Neural crest cell (in vitro differentiated cells): ENCODE results near the gene DACH1. TPM values are rescaled to one million over a fixed set of nuclear protein-coding genes. Genes with fewer than 3 reads are reported as not detected.

Experiments used
- DNase-seq: peaks from one replicate; pipeline ENCODE4 v3.0.0; 2021; ENCODE audit warnings: low read depth, mixed read lengths, low spot score
- H3K27ac Mint-ChIP-seq: one replicate; pipeline ENCODE4 v1.8.0; 2021; ENCODE audit warnings: mild to moderate bottlenecking, mixed read lengths; ENCODE audit not compliant: unreplicated experiment
- H3K27me3 Mint-ChIP-seq: 2 replicates; pipeline ENCODE4 v1.8.0; 2021; ENCODE audit warnings: low read depth, mild to moderate bottlenecking, mixed read lengths
- H3K36me3 Mint-ChIP-seq: 2 replicates; pipeline ENCODE4 v1.8.0; 2021; ENCODE audit warnings: low read depth, mild to moderate bottlenecking, mixed read lengths
- H3K4me1 Mint-ChIP-seq: 2 replicates; pipeline ENCODE4 v1.8.0; 2021; ENCODE audit warnings: mixed read lengths
- H3K4me3 Mint-ChIP-seq: one replicate; pipeline ENCODE4 v1.8.0; 2021; ENCODE audit warnings: mild to moderate bottlenecking, mixed read lengths
- H3K9me3 Mint-ChIP-seq: 2 replicates; pipeline ENCODE4 v1.8.0; 2021; ENCODE audit warnings: mixed read lengths
- CTCF ChIP-seq: fragments of 200-600 bp; sonication (generic); conservative IDR thresholded peaks from 2 replicates; pipeline ENCODE4 v1.5.0; 2021; ENCODE audit warnings: antibody characterized with exemption, mild to moderate bottlenecking
- total RNA-seq: library from RNA; stranded (reverse); gene quantifications from 2 replicates; pipeline ENCODE4 v1.2.1, GENCODE V29; 2021

The DACH1 gene
- total RNA-seq, 1 donor from 2014 or later: 23.7 TPM

- H3K9me3 Mint-ChIP-seq: no peaks in the 10 kb centered on the region
- no peak overlapping the region for H3K27ac Mint-ChIP-seq
- H3K27me3 Mint-ChIP-seq: no peaks in the 10 kb centered on the region
- no peak for TF ChIP-seq CTCF
- H3K4me3 Mint-ChIP-seq: no peak overlapping the region
- H3K36me3 Mint-ChIP-seq: peaks cover 3% of the 10 kb centered on the region
- no peak for DNase-seq
- no peaks in the 10 kb centered on the region for H3K4me1 Mint-ChIP-seq
Measured at GRCh38 chr13:71577127-71577526, 289.9 kb downstream of the DACH1 start.

- DNase-seq: no peak
- no peak for TF ChIP-seq CTCF
- H3K27me3 Mint-ChIP-seq: no peaks in the 10 kb centered on the region
- H3K9me3 Mint-ChIP-seq: no peaks in the 10 kb centered on the region
- H3K27ac Mint-ChIP-seq: no peak overlapping the region
- no peaks in the 10 kb centered on the region for H3K4me1 Mint-ChIP-seq
- H3K36me3 Mint-ChIP-seq: peaks cover 3% of the 10 kb centered on the region
- H3K4me3 Mint-ChIP-seq: no peak overlapping the region
Measured at GRCh38 chr13:71576571-71576970, 290.4 kb downstream of the DACH1 start.

- H3K9me3 Mint-ChIP-seq: no peaks in the 10 kb centered on the region
- TF ChIP-seq CTCF: no peak
- H3K36me3 Mint-ChIP-seq: no peaks in the 10 kb centered on the region
- H3K27me3 Mint-ChIP-seq: no peaks in the 10 kb centered on the region
- H3K4me3 Mint-ChIP-seq: no peak overlapping the region
- H3K27ac Mint-ChIP-seq: no peak overlapping the region
- peaks cover 2% of the 10 kb centered on the region for H3K4me1 Mint-ChIP-seq
- DNase-seq: no peak
Measured at GRCh38 chr13:71546881-71547280, 320.1 kb downstream of the DACH1 start.

DNA sequence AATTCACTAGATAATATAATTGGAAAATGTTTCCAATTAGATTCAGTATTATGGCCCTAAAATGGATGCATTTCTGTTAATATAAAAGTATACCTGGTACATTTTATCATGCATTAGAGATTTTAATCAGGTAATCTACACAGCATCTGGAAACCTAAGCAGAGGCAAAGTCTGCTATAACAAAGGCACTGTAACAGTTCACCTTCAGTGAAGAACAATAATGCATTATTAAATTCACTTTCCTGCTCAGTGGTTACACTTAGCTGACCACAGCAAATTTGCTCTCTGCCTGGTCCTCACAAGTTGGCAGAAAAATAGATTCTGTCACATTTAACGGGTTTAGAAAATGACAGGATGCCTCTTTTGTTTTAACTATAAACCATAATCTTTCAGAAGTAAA, 326.9 kb downstream of the DACH1 start:
- H3K36me3 Mint-ChIP-seq: peaks cover 7% of the 10 kb centered on the region
- H3K4me3 Mint-ChIP-seq: no peak overlapping the region
- no peak for DNase-seq
- H3K27me3 Mint-ChIP-seq: no peaks in the 10 kb centered on the region
- no peaks in the 10 kb centered on the region for H3K4me1 Mint-ChIP-seq
- no peak overlapping the region for H3K27ac Mint-ChIP-seq
- H3K9me3 Mint-ChIP-seq: peaks cover 2% of the 10 kb centered on the region
- no peak for TF ChIP-seq CTCF

DNA sequence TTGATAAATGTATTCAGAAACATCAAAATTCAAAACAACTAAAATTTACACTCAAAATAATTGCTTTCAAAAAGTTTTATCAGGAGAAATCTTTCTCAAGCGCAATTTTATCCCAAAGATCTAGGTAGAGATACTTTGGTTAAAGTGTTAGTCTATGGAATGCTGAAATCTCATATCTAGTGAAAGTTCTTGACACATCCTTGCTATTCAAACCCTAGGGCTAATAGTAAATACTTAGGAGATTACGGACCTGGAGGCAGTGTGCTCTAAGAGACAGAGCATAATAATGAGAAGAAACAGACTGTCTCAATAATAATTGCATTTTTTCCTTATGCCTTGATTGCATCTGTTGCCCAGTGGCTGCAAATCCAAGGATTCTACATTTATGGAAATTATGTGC, 330.8 kb downstream of the DACH1 start:
- DNase-seq: no peak
- TF ChIP-seq CTCF: no peak
- Mint-ChIP-seq H3K4me3 (no peak overlapping the region), H3K36me3 (peaks cover 7% of the 10 kb centered on the region), H3K27ac (no peak overlapping the region), H3K27me3 (no peaks in the 10 kb centered on the region), H3K4me1 (no peaks in the 10 kb centered on the region), H3K9me3 (peaks cover 2% of the 10 kb centered on the region)
